ENCODE measurements around the gene ZNF185.

GRCh38 chrX:152928761-152929400 is 31.0 kb downstream of the ZNF185 start:
- TF ChIP-seq FOXA1 (IDR thresholded peaks at IDR 0.05) = no peak
- TF ChIP-seq TARDBP (IDR thresholded peaks at IDR 0.05) = no peak
- no peak for TF ChIP-seq FOXK2 (IDR thresholded peaks at IDR 0.05)
- TF ChIP-seq FOXM1 (IDR thresholded peaks at IDR 0.05; ENCODE audit: borderline replicate concordance) = no peak
- no peak for TF ChIP-seq PKNOX1 (IDR thresholded peaks at IDR 0.05)
- TF ChIP-seq ELF4 (IDR thresholded peaks at IDR 0.05) = no peak
- TF ChIP-seq ZNF384 (IDR thresholded peaks at IDR 0.05) = no peak
- no peak for TF ChIP-seq LEF1 (IDR thresholded peaks at IDR 0.05; ENCODE audit: borderline replicate concordance)
- TF ChIP-seq ARNT (IDR thresholded peaks at IDR 0.05) = no peak
- TF ChIP-seq NFRKB (IDR thresholded peaks at IDR 0.05) = no peak

Measured in HEK293T (cell line).